ENCODE data around the gene FAM107B.
A peak's percentile ranks its signal among the peaks of the same experiment; 100 is the strongest.

Gene FAM107B

GRCh38 chr10:14653271-14654161 is 121.2 kb downstream of the FAM107B start:
- H3K9me3 ChIP-seq (ENCODE audit: control insufficient read depth, insufficient read depth, low read depth, low read length), result no peaks in the 10 kb centered on the region
- no peak overlapping the region for H3K27ac ChIP-seq (ENCODE audit: extremely low read depth, low read depth, low read length)
- H3K4me1 ChIP-seq (ENCODE audit: control insufficient read depth, insufficient read depth, low read length), result peaks cover 11% of the 10 kb centered on the region
- H3K4me3 ChIP-seq (ENCODE audit: low read depth, low read length), result no peak overlapping the region
- no peaks in the 10 kb centered on the region for H3K36me3 ChIP-seq (ENCODE audit: control insufficient read depth in 2 of 2, insufficient read depth in 1 of 2, low read length in 2 of 2)
- ChIA-PET CTCF (interaction anchor here (0.6 to 0.7 kb wide), 3 partner anchors 78 to 171 kb away, joined by 3 read pairs; no protein-coding TSS in a partner anchor), POLR2A (interaction anchor here (1.0 to 1.1 kb wide), 2 partner anchors 50 to 101 kb away, joined by 3 read pairs; no protein-coding TSS in a partner anchor)
- TF ChIP-seq GLIS2 (tag by site-specific recombination; IDR thresholded peaks at IDR 0.05) (peak; percentile 48), ZNF558 (tag by site-specific recombination; IDR thresholded peaks at IDR 0.05) (0 out of 2 replicates have a peak, but pooled peaks have one; percentile 23), ZNF214 (tag by site-specific recombination; IDR thresholded peaks at IDR 0.05; ENCODE audit: borderline replicate concordance) (no peak), KLF9 (tag by site-specific recombination; IDR thresholded peaks at IDR 0.05; ENCODE audit: low read depth) (peak; percentile 52; the same call in 1 of the 2 replicates), ZNF155 (tag by site-specific recombination; IDR thresholded peaks at IDR 0.05) (no peak), TRIM28 (IDR thresholded peaks at IDR 0.05; ENCODE audit: borderline replicate concordance, low read length) (0 out of 2 replicates have a peak, but pooled peaks have one; percentile 35), ZNF561 (tag by site-specific recombination; IDR thresholded peaks at IDR 0.05; ENCODE audit: borderline replicate concordance) (0 out of 2 replicates have a peak, but pooled peaks have one; percentile 21), ZNF639 (tag by site-specific recombination; IDR thresholded peaks at IDR 0.05) (peak; percentile 79), ZNF747 (tag by site-specific recombination; IDR thresholded peaks at IDR 0.05) (no peak), GLIS1 (tag by site-specific recombination; IDR thresholded peaks at IDR 0.05) (peak; percentile 94), PRDM10 (tag by site-specific recombination; IDR thresholded peaks at IDR 0.05) (peak; percentile 55), ZNF416 (tag by site-specific recombination; IDR thresholded peaks at IDR 0.05) (no peak), ZNF580 (tag by site-specific recombination; IDR thresholded peaks at IDR 0.05) (no peak; the same call in 1 of the 2 replicates), PRDM6 (tag by site-specific recombination; IDR thresholded peaks at IDR 0.05) (peak; percentile 98), KLF7 (tag by site-specific recombination; IDR thresholded peaks at IDR 0.05; ENCODE audit: borderline replicate concordance) (no peak), ZNF629 (tag by site-specific recombination; IDR thresholded peaks at IDR 0.05) (peak; percentile 92), INSM2 (tag by site-specific recombination; IDR thresholded peaks at IDR 0.05) (peak; percentile 78), KLF17 (tag by site-specific recombination; IDR thresholded peaks at IDR 0.05) (0 out of 2 replicates have a peak, but pooled peaks have one; percentile 49), ZSCAN4 (tag by site-specific recombination; IDR thresholded peaks at IDR 0.05) (no peak), ZNF473 (tag by site-specific recombination; IDR thresholded peaks at IDR 0.05) (no peak), ZBTB21 (tag by site-specific recombination; IDR thresholded peaks at IDR 0.05) (peak; percentile 84), ZNF324 (tag by site-specific recombination; IDR thresholded peaks at IDR 0.05) (0 out of 2 replicates have a peak, but pooled peaks have one; percentile 37), PRDM1 (tag by site-specific recombination; IDR thresholded peaks at IDR 0.05) (peak; percentile 44; the same call in 1 of the 2 replicates), ZNF132 (tag by site-specific recombination; IDR thresholded peaks at IDR 0.05; ENCODE audit: borderline replicate concordance) (no peak), ZNF391 (tag by site-specific recombination; IDR thresholded peaks at IDR 0.05; ENCODE audit: borderline replicate concordance, low read depth) (peak; percentile 42; the same call in 1 of the 2 replicates)

Measured in HEK293 (cell line).